Islet of Langerhans (tissue), 1 donor: ENCODE measurements around the gene FAM163A.
"Not testable (repeated sequence)": the region's sequence is repeated elsewhere in the genome, so short reads cannot be mapped to it uniquely, and the experiment has no call there.

Source experiments
- FAIRE-seq: peaks from one replicate; lab custom pipeline; 2011; peaks lifted over from hg19 to GRCh38; lab: Jason Lieb, UNC

Gene FAM163A

DNA sequence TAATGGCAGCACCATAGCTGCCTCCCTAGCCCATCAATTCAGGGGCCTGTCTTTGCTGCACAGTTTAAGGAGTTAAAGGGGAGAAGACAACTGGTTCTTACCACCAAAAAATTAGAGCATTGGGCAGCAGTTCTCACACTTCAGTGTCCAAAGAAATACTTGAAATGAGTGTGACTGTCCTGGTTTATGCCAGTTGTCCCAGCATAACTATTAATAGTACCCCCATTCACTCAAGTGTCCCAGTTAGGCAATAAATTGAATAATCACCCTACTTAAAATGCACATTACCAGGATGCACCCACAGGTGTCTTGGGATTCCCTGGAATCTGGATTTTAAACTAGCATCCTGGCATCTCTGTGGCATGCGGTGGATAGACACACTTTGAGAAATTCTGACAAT lies 51.1 kb downstream of the FAM163A start:
- no peak for FAIRE-seq

GRCh38 chr1:179794669-179795068 lies 51.6 kb downstream of the FAM163A start:
- FAIRE-seq: no peak

DNA sequence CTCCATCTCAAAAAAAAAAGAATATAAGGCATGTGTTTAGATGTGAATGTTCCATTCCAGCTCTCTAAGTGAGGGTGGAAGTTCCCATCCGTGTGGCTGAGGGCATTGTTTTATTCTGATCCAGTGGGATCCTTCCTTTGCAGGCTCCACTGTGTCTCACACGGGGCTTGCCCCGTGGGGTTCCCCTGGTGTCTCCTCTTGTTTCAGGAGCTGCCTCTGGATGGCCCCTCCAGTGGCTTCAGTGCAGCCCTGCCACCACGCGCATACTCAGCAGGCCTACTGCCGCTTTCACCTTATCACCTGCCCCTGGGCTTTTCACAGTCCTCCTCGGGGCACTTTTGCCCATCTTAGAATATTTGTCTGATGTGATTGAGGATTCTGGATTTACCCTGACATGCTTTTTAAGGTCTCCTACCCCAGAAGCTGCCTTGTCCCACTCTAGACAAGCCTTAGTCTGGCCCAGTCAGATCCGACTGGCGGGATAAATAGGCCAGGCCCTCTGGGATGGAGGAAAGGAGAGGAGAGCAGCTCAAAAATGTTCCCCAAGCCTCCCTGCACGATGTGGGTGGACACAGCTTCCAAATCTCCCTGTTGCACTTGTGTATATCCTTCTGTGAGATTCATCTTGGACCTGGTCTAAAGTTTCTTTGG lies 55.2 kb downstream of the FAM163A start:
- no peak for FAIRE-seq

GRCh38 chr1:179798864-179799516 lies 55.9 kb downstream of the FAM163A start:
- no peak for FAIRE-seq

DNA sequence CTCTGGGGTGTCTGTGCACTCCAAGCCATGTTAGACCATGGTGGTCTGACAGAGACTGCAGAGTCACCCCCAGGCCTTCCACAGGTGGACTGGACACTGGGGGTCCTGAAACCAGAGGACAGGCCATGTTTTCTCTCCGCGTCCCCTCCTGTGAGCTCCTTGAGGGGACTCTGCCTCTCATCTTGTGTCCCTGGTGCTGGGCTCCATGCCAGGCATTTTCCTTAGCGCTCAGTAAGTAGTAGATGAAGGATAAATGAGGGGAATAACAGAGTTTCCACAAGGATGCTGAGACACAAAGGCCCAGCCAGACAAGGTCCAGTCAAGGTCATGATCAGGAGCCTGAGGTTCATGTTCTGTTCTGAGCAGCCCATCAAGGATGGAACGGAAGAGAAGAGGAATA lies 57.4 kb downstream of the FAM163A start:
- no peak for FAIRE-seq

GRCh38 chr1:179803104-179803503 lies 60.0 kb downstream of the FAM163A start:
- FAIRE-seq: no peak

- no peak for FAIRE-seq
Observed at GRCh38 chr1:179803918-179804317, 60.8 kb downstream of the FAM163A start.

DNA sequence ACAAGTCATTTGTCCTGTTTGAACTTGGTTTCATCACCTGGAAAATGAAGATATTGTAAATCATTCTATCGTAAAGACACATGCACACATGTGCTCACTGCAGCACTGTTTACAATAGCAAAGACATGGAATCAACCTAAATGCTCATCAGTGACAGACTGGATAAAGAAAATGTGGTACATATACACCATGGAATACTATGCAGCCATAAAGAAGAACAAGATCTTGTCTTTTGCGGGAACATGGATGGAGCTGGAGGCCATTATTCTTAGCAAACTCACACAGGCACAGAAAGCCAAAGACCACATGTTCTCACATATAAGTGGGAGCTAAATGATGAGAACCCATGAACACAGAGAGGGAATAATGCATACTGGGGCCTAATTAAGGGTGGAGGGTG lies 61.3 kb downstream of the FAM163A start:
- not testable (repeated sequence) for FAIRE-seq

DNA sequence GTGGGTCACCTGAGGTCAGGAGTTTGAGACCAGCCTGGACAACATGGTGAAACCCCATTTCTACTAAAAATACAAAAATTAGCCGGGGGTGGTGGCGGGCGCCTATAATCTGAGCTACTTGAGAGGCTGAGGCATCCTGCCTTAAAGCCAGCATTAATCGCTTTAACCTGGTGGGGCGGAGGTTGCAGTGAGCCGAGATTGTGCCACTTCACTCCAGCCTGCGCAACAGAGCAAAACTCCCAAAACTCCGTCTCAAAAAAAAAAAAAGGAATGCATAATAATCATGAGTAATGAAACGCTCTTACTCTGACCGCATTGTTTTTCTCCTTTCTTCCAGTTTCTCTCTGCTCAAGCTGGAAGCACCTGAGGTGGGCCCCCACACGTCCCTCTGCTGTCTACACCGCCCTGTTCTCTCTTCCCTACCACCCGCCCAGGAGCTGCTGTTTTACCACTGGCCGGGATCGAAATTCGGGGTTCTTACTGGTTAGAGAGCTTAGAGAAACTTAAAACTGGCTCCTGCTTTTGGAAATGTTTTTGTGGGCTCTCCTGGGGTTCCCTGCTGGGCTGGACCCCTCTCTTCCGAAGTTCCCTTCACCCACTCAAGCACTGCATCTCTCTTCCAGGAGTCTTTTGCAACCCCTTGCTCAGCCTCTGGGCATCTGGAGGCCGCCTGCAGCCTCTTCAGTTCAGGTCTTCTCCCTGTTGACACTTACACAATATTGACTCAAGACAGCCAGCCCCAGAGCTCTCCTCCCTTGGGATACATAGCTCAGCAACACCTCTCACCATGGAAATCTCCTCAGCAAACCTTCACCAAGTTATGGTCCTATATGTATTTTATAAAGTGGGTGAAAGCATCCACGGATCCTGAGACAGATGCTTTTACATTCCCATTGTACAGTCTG lies 62.5 kb downstream of the FAM163A start:
- FAIRE-seq: no peak

DNA sequence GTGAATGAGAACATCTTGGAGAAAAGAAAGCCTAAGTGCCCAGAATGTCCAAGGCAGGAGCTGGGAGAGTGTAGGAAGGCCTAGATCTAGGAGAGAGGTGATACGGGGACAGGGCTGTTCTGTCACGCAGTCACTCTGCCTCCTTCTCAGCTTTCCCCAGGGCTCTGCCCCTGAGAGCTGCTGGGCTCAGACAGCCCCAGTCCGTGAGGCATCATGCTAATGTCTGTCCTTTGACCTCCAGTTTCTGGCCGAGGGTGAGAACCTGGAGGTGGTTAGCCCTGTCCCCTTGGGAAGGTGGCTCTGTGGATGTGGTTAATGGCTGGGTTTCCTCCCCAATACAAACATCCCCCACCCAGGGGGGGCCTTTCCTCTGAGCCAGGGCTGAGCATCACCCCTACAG lies 63.2 kb downstream of the FAM163A start:
- no peak for FAIRE-seq

DNA sequence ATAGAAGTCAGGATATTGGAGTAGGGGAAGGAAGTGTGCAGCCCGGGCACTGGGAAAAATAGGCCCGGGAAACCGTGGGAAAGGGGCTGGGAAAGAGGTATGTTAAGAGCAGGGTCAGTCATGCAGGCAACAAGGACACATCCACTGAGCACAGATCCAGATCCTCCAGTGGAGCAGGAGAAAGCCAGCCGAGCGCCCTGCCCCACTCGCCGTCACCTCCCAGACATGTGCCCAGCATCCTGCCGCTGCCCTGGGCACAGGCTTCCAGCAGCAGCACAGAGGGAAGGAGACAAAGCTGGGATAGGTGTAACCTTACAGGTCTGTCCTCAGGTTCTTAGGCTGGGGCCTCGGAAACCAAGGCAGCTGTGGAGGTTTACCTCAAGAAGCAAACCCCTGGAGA lies 64.2 kb downstream of the FAM163A start:
- FAIRE-seq: no peak

DNA sequence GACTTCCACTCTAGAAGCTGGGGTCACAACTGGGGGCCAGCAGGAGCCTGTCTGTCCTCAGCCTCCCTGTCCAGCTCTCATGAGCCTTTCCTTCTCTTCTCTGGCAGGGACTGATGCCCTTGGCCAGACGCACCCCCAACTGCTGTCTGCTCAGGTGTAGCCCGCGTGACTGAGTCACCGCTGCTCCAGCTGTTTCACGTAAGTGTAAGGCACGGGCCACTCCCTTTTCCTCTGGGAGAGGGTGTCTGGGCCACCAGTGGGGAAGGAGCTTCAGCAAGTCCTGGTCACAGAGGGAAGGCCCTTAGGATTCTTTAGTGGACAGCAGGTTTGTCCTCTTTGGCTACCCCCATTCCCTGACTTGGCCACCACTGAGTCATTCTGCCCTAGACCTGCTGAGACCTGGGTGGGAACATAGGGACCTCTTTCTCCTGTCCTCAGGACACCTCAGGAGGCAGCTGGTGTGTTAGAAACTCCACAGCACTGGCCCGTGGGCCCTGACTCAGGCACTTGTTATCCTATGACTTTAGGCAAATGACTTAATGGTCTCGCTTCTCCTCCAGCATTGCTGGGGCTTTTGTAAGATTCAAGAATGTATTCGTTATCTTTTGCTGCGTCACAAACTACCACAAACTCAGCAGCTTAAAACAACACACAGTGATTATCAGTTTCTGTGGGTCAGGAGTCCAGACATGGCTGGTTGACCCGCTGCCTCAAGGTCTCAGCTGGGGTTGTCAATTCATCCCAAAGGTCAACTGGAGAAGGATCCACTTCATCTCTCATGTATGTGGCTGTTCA lies 64.8 kb downstream of the FAM163A start:
- FAIRE-seq: no peak

DNA sequence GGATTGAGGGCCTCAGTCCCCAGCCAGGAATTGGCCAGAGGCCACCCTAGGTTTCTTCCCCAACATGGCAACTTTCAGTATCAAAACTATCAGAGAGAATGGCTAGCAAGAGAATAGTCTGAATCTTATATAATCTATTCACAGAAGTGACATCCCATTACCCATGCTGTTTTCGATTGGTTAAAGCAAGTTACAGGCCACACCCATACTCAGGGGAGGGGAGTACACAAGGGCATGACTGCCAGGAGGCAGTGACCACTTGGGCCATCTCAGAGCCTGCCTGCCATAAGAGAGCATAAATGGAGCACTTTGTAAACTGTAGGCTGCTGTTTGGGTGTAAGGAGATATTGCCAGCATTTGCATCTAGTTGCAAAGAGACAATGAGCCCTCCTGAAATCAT lies 65.4 kb downstream of the FAM163A start:
- FAIRE-seq: no peak

DNA sequence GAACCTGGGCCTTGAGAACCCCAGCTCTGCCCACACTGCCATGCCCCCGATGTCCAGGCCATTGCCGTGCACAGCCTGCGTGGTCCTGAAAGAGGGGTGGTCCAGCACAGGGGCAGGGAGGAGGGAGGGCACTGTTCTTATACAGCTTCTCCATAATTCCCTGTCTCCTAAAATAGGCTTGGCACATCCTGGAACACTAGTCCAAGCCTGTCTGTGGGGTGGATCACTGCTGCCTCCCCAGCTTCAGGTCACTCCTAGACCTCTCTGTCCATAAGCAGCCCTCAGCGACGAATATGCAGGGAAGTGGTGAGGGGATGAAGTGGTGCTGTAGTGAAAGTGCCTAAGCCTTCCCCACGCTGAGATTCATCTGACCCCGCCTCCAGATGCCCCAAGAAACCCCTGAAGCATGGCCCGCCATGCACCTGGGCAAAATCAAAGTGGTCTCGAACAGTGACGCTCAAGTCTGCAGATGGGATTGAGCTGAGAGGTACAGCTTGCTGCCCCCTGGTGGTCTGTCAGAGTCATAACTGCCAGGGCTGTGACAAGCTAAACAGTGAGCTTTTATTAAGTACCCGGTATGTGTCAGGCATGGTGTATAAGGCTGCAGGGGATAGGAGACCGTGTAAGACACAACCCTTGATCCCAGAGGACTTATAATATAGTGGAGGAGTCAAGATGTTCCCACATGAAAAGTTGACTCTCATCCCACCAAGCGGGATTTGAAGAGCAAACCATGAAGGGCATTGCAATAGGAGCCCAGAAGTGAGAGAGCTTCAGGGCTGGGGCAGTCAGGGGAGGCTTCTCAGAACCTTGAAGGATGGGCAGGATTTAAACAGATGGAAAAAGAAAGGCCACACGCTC lies 66.6 kb downstream of the FAM163A start:
- FAIRE-seq: no peak

- FAIRE-seq: no peak
Observed at GRCh38 chr1:179810367-179810715, 67.2 kb downstream of the FAM163A start.

DNA sequence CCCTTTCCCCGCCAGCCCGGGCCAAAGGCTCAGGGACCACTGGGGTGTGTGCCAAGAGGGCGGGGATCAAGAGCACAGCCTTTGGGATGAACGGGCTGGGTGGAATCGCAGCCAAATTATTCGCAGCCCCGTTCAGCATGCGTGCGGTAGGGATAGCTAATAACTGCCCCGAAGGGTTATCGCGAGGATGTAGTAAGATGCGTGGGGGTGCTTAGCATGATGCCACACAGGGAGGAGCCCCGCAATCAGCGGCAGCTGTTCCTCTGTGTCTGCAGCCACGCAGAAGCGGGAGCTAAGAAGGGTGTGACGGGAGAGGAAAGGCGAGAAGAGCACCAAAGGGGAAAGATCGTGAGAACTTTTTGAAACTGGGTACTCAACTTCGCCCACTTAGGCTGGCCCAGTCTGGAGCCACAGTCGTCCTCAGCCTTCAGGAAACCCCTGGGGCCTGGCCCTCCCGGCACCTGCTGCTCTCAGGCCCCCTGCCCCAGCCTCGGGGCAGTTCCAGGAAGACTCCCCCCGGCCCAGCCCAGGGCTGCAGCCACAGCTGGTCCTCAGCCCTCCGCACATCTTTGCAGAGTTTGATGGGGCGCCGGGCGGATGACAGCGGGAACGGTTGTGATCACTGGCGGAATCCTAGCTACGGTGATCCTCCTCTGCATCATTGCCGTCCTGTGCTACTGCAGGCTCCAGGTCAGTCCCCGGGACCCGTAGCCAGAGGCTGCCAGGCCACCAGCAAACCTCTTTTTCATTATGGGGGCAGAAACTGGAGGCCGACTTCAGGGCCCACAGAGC lies 69.6 kb downstream of the FAM163A start:
- no peak for FAIRE-seq

- FAIRE-seq: no peak
Observed at GRCh38 chr1:179813626-179814545, 70.8 kb downstream of the FAM163A start.

DNA sequence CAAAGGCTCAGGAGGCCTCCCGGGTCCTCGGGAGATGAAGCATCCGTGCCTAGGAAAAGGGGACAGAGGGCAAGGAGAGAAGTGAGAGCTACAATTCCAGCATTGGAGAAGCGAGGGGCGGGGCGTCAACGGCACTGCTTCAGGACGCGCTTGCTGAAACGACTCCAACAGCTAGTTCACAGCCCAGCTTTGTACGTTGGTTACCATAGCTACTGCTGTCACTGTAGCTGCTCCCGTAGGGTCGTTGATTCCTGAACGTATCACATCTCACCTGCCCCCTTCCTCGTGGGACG lies 71.4 kb downstream of the FAM163A start:
- FAIRE-seq: no peak

DNA sequence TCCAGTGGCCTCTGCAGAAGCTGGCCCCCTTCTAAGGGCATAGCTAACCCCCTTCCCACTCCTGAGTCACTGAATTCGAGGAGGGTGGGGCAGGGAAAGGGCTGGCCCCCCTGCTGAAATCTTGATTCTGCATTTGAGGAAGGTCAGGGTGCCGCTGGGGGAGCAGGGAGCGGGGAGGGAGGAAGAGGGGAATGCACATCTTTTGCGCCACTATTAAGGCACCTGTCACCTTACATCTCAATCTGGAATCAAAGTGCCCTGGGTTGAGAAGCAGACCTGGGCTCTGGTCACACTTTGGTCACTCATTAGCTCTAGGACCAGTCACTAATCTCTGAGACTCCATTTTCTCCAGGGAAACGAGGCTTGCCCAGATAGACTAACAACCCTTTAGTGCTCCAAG lies 72.5 kb downstream of the FAM163A start:
- no peak for FAIRE-seq
